ENCODE measurements around the gene GABBR2. TPM values are rescaled to one million over a fixed set of nuclear protein-coding genes. Genes with fewer than 3 reads are reported as not detected.

Gene GABBR2
- total and polyA plus RNA-seq, 9 of the 15 experiments (the other 6 are each of a cell fraction or from before 2014, with no cell fraction given), result 0.15 to 1.9 (median 0.32) TPM

DNA sequence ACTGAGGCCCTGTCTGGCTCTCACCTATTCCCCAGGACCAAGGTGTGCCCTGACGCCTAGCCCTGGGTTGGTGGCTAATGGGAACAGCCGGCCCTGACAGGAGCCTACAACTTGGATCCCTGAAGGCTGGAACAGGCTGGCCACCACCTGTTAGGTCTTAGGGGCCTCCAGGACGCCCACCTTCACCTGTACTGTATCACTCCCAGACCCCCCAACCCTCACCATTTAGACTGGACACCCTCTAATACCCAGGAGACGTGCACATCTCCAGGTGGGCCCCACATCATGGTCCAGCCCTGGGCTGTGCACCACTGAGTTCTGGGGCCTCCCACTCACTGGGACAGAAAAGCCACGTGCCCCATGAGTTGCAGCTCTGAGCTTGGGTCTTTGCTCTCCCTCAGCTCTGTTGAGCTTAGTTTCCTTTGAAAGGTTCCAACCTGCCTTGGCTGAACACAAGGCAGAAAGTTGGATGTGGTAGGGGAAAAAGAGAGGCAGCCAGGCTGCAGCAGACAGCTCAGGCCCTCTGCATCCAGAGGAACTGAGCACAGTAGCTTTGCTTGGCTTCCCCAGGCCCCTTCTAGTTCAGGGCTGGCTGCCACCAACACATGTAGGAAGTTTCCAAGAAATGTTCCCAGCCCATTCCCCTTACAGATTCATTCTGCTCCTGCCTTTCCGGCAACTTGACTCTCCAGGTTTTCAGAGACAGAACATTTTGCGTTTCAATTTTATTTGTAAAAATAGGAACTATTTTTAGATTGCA is 336.5 kb downstream of the GABBR2 start:
- POLR2A ChIA-PET, result interaction anchor here (0.6 kb wide), 1 partner anchor 107 kb away, joined by 4 read pairs; no protein-coding TSS in a partner anchor

DNA sequence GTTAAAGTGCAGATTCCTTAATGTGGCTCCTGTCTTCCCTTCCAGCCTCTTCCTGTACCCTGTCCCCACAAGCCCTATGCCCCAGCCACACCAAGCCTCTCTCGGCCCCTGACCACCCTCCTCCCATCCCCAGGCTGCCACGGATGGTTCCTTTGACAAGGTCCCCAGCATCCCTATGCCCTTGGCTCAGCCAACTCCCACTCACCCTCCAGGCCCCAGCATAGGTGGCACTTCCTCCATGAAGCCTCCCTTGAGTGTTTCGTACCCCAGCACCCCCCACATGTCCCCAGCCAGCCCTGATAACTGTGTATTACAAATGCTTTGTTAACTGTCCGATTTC is 337.8 kb downstream of the GABBR2 start:
- Histone ChIP-seq H3K27me3 (ENCODE audit: control insufficient read depth in 2 of 2, insufficient read depth in 2 of 2, low read length in 2 of 2) (no peaks in the 10 kb centered on the region), H3K4me3 (no peak overlapping the region), H3K9ac (ENCODE audit: insufficient read depth in 1 of 2, low read depth in 2 of 2, low read length in 2 of 2) (no peak overlapping the region), H3K79me2 (ENCODE audit: control insufficient read depth, insufficient read depth, low read length) (no peaks in the 10 kb centered on the region), H2AFZ (ENCODE audit: low read depth, low read length) (no peak overlapping the region), H3K4me2 (ENCODE audit: insufficient read depth, low read length) (no peak overlapping the region), H4K20me1 (replicated peaks; ENCODE audit: control insufficient read depth, insufficient read depth, low read length) (no peaks in the 10 kb centered on the region), H3K27ac (ENCODE audit: extremely low read depth, low read depth, low read length) (no peak overlapping the region), H3K9me3 (replicated peaks; ENCODE audit: control insufficient read depth, insufficient read depth, low read depth, low read length) (peaks cover 7% of the 10 kb centered on the region), H3K9me1 (ENCODE audit: control insufficient read depth, insufficient read depth, low read length) (no peaks in the 10 kb centered on the region), H3K36me3 (ENCODE audit: control insufficient read depth, insufficient read depth, low read length) (no peaks in the 10 kb centered on the region), H3K4me1 (replicated peaks in 1 of 2; ENCODE audit: control insufficient read depth in 2 of 2, insufficient read depth in 2 of 2, low read length in 2 of 2) (peaks cover 42 to 48% of the 10 kb centered on the region in 2 experiments)
- in situ Hi-C loops (cut with MboI) (no loop called here), intact Hi-C loops (cut with micrococcal nuclease) (no loop called here)
- FAIRE-seq (no peak), ATAC-seq (no peak), DNase-seq (ENCODE audit: extremely low read depth in 1 of 4, low spot score in 3 of 4) (no peak)
- no peak for TF ChIP-seq ZNF830 (CRISPR knock-in tag; IDR thresholded peaks at IDR 0.05)
- TF ChIP-seq TBP (optimal IDR thresholded peaks at IDR 0.05; ENCODE audit: low read depth, low read length), result no peak
- TF ChIP-seq ZNF324 (CRISPR knock-in tag; IDR thresholded peaks at IDR 0.05), result no peak
- TF ChIP-seq, protein P1, sequence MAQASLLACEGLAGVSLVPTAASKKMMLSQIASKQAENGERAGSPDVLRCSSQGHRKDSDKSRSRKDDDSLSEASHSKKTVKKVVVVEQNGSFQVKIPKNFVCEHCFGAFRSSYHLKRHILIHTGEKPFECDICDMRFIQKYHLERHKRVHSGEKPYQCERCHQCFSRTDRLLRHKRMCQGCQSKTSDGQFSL (CRISPR knock-in tag; IDR thresholded peaks at IDR 0.05), result no peak
- TF ChIP-seq, protein P1 (tag; IDR thresholded peaks at IDR 0.05), result no peak
- TF ChIP-seq ZNF79 (CRISPR knock-in tag; IDR thresholded peaks at IDR 0.05; ENCODE audit: low read depth), result no peak
- BruUV-seq (replicated peaks), result no TSS peak
- POLR2A ChIA-PET, result no interaction called here
- CTCF ChIA-PET (ENCODE audit: low intra/inter-chr PET ratio), result no interaction called here
- 82% methylated on average over 4 of the region's 4 CpGs for WGBS (ENCODE audit: insufficient coverage, low coverage, missing lambda C conversion rate)

More for the DNA sequence above, 336.5 kb downstream of the GABBR2 start:
- H3K9me3 ChIP-seq (replicated peaks; ENCODE audit: control insufficient read depth, insufficient read depth, low read depth, low read length), result no peaks in the 10 kb centered on the region
- BruUV-seq (replicated peaks), result no TSS peak
- peak overlapping the region; percentile 43; the same call in 1 of the 2 replicates for H2AFZ ChIP-seq (ENCODE audit: low read depth, low read length)
- H3K79me2 ChIP-seq (ENCODE audit: control insufficient read depth, insufficient read depth, low read length), result no peaks in the 10 kb centered on the region
- H3K4me1 ChIP-seq (replicated peaks in 1 of 2; ENCODE audit: control insufficient read depth in 2 of 2, insufficient read depth in 2 of 2, low read length in 2 of 2), result peaks cover 48 to 52% of the 10 kb centered on the region in 2 experiments
- ATAC-seq, result no peak
- CTCF ChIA-PET (ENCODE audit: low intra/inter-chr PET ratio), result no interaction called here
- no peak for FAIRE-seq
- TF ChIP-seq, protein P2, sequence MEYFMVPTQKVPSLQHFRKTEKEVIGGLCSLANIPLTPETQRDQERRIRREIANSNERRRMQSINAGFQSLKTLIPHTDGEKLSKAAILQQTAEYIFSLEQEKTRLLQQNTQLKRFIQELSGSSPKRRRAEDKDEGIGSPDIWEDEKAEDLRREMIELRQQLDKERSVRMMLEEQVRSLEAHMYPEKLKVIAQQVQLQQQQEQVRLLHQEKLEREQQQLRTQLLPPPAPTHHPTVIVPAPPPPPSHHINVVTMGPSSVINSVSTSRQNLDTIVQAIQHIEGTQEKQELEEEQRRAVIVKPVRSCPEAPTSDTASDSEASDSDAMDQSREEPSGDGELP (CRISPR knock-in tag; IDR thresholded peaks at IDR 0.05; ENCODE audit: borderline replicate concordance), result 0 out of 2 replicates have a peak, but pooled peaks have one; percentile 1
- TF ChIP-seq SRSF7 (optimal IDR thresholded peaks at IDR 0.05; ENCODE audit: low read depth, low read length) (no peak), MEF2A (IDR thresholded peaks at IDR 0.05; ENCODE audit: control insufficient read depth, low read depth, low read length) (0 out of 2 replicates have a peak, but pooled peaks have one; percentile 27)
- no peaks in the 10 kb centered on the region for H3K27me3 ChIP-seq (ENCODE audit: control insufficient read depth in 2 of 2, insufficient read depth in 2 of 2, low read length in 2 of 2)
- in situ Hi-C loops (cut with MboI) (no loop called here), intact Hi-C loops (cut with micrococcal nuclease) (no loop called here)
- no peak for DNase-seq (ENCODE audit: extremely low read depth in 1 of 4, low spot score in 3 of 4)
- H3K4me2 ChIP-seq (ENCODE audit: insufficient read depth, low read length), result no peak overlapping the region
- H3K4me3 ChIP-seq, result no peak overlapping the region
- peak overlapping the region in 1 of 2 experiments; percentile 12; a peak in 2 of 4 replicates for H3K9ac ChIP-seq (ENCODE audit: insufficient read depth in 1 of 2, low read depth in 2 of 2, low read length in 2 of 2)
- H3K9me1 ChIP-seq (ENCODE audit: control insufficient read depth, insufficient read depth, low read length), result no peaks in the 10 kb centered on the region
- WGBS (ENCODE audit: insufficient coverage, low coverage, missing lambda C conversion rate), result 74% methylated on average over 7 of the region's 7 CpGs
- no peaks in the 10 kb centered on the region for H4K20me1 ChIP-seq (replicated peaks; ENCODE audit: control insufficient read depth, insufficient read depth, low read length)
- no peak overlapping the region for H3K27ac ChIP-seq (ENCODE audit: extremely low read depth, low read depth, low read length)
- no peaks in the 10 kb centered on the region for H3K36me3 ChIP-seq (ENCODE audit: control insufficient read depth, insufficient read depth, low read length)

All from K562 (cell line).